CD4-positive, alpha-beta T cell (primary cell): ENCODE data around the gene SAA4. TPM values are rescaled to one million over a fixed set of nuclear protein-coding genes. Genes with fewer than 3 reads are reported as not detected.
"Not testable (repeated sequence)": the region's sequence is repeated elsewhere in the genome, so short reads cannot be mapped to it uniquely, and the experiment has no call there.

ENCODE experiments used
- ATAC-seq: fragments of 200-7000 bp; cut with Tn5 transposase; one replicate; pipeline ENCODE4 v1.10.0; 2022; ENCODE audit warnings: mild to moderate bottlenecking; ENCODE audit not compliant: poor library complexity
- CTCF ChIA-PET: fragments of 350-600 bp; sonication (Branson Sonifier 250); formaldehyde crosslinking; loops from one replicate; lab custom pipeline; 2021; ENCODE audit warnings: antibody characterized with exemption, inconsistent platforms; lab: Charles Lee
- POLR2A ChIA-PET: fragments of 350-600 bp; sonication (Branson Sonifier 250); formaldehyde crosslinking; loops from one replicate; lab custom pipeline; 2021; ENCODE audit warnings: antibody characterized with exemption, inconsistent platforms; lab: Charles Lee
- DNase-seq, 14 experiments: peaks; one replicate each; pipeline ENCODE4 v3.0.0-alpha.2; 2013 to 2020; ENCODE audit warnings: mixed read lengths in 2 of 14
- H3K27ac ChIP-seq, 2 donors: one replicate each; pipeline versions ENCODE4 v1.5.1 to v1.7.0; 2013; ENCODE audit warnings: low read length in 2 of 2, low read depth in 1 of 2, mild to moderate bottlenecking in 1 of 2
- H3K27me3 ChIP-seq, 2 experiments: 1 replicate in 1 of 2; 2 replicates in 1 of 2; pipeline versions ENCODE4 v1.6.1 to v1.7.0; 2013; ENCODE audit warnings: low read length in 2 of 2, control low read depth in 1 of 2, mild to moderate bottlenecking in 1 of 2, moderate library complexity in 1 of 2; ENCODE audit not compliant: insufficient read depth in 2 of 2, control insufficient read depth in 1 of 2
- H3K36me3 ChIP-seq: one replicate; pipeline ENCODE4 v1.6.1; 2013; ENCODE audit warnings: low read length, control low read depth; ENCODE audit not compliant: insufficient read depth
- H3K4me1 ChIP-seq: one replicate; pipeline ENCODE4 v1.6.1; 2013; ENCODE audit warnings: low read length, control low read depth; ENCODE audit not compliant: insufficient read depth
- H3K4me3 ChIP-seq: one replicate; pipeline ENCODE4 v1.5.1; 2013; ENCODE audit warnings: mild to moderate bottlenecking, low read length, moderate library complexity
- H3K9me3 ChIP-seq, 2 experiments: 1 replicate in 1 of 2; 2 replicates in 1 of 2; pipeline versions ENCODE4 v1.6.1 to v1.7.0; 2013; ENCODE audit warnings: low read length in 2 of 2, mild to moderate bottlenecking in 2 of 2, control low read depth in 1 of 2, moderate library complexity in 1 of 2; ENCODE audit not compliant: control insufficient read depth in 1 of 2, insufficient read depth in 1 of 2
- H3K27ac Mint-ChIP-seq: one replicate; pipeline ENCODE4 v1.8.0; 2020; ENCODE audit warnings: mixed read lengths
- H3K27me3 Mint-ChIP-seq: one replicate; pipeline ENCODE4 v1.8.0; 2021; ENCODE audit warnings: mixed read lengths
- H3K36me3 Mint-ChIP-seq: one replicate; pipeline ENCODE4 v1.8.0; 2021; ENCODE audit warnings: low read depth, mixed read lengths
- H3K4me1 Mint-ChIP-seq: one replicate; pipeline ENCODE4 v1.8.0; 2021; ENCODE audit warnings: low read depth, mixed read lengths
- H3K4me3 Mint-ChIP-seq: one replicate; pipeline ENCODE4 v1.8.0; 2020; ENCODE audit warnings: mild to moderate bottlenecking, mixed read lengths
- H3K9me3 Mint-ChIP-seq: one replicate; pipeline ENCODE4 v1.8.0; 2020; ENCODE audit warnings: mixed read lengths
- intact Hi-C, 2 experiments: fragments of 100-400 bp; cut with DNase I in 1 of 2; cut with micrococcal nuclease in 1 of 2; formaldehyde crosslinking; loops; one replicate each; pipeline versions ENCODE4 v1.15.1 to v1.9.0; 2023 to 2025; cut with DNase I, micrococcal nuclease
- total RNA-seq, 174 experiments: library from RNA in 2 of 174; stranded (reverse) in 2 of 174; gene quantifications; one replicate each; pipeline ENCODE4 v1.2.3 and lab custom pipeline; 2021 to 2026
- TF ChIP-seq, protein P1 (sequence below): fragments of 200-600 bp; IDR thresholded peaks from one replicate; pipeline ENCODE4 v1.8.0; 2022; ENCODE audit warnings: antibody characterized with exemption, mild to moderate bottlenecking

Gene SAA4
- total RNA-seq, 2 experiments from 2014 or later, result not detected

DNA sequence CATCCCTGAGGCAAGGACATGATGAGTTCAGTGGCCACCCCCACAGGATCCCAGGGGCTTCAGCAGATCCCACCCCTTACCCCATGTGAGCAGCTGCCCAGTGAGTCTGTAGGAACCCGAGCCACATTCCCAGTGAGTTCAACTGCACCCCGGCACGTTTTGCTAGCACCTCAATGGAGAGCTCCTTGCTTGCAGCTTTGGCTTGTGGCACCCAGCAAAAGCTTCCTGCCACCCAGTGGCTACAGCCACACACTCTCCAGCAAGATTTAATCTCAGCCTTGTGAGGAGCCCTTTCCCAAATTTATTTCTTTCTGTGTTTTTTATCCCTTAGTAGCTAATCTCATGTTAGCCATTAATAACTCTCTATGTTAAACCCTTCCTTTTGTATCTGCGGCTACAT lies 33.5 kb upstream of the SAA4 start:
- intact Hi-C loops, result loop anchor here in 1 of 2 experiments (10.0 kb wide), 1 partner anchor 55 kb away; no protein-coding TSS in a partner anchor
- ATAC-seq (no peak), DNase-seq (no peak)
- Histone ChIP-seq H3K27ac (no peak overlapping the region), H3K4me3 (no peak overlapping the region), H3K4me1 (peaks cover 2% of the 10 kb centered on the region), H3K9me3 (no peaks in the 10 kb centered on the region), H3K27me3 (no peaks in the 10 kb centered on the region), H3K36me3 (no peaks in the 10 kb centered on the region)
- ChIA-PET CTCF (no interaction called here), POLR2A (no interaction called here)
- TF ChIP-seq, protein P1, sequence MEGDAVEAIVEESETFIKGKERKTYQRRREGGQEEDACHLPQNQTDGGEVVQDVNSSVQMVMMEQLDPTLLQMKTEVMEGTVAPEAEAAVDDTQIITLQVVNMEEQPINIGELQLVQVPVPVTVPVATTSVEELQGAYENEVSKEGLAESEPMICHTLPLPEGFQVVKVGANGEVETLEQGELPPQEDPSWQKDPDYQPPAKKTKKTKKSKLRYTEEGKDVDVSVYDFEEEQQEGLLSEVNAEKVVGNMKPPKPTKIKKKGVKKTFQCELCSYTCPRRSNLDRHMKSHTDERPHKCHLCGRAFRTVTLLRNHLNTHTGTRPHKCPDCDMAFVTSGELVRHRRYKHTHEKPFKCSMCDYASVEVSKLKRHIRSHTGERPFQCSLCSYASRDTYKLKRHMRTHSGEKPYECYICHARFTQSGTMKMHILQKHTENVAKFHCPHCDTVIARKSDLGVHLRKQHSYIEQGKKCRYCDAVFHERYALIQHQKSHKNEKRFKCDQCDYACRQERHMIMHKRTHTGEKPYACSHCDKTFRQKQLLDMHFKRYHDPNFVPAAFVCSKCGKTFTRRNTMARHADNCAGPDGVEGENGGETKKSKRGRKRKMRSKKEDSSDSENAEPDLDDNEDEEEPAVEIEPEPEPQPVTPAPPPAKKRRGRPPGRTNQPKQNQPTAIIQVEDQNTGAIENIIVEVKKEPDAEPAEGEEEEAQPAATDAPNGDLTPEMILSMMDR, result no peak
- H3K36me3 Mint-ChIP-seq, result no peaks in the 10 kb centered on the region
- no peak overlapping the region for H3K27ac Mint-ChIP-seq
- H3K4me1 Mint-ChIP-seq, result no peaks in the 10 kb centered on the region
- no peak overlapping the region for H3K4me3 Mint-ChIP-seq
- no peaks in the 10 kb centered on the region for H3K9me3 Mint-ChIP-seq
- H3K27me3 Mint-ChIP-seq, result no peaks in the 10 kb centered on the region

DNA sequence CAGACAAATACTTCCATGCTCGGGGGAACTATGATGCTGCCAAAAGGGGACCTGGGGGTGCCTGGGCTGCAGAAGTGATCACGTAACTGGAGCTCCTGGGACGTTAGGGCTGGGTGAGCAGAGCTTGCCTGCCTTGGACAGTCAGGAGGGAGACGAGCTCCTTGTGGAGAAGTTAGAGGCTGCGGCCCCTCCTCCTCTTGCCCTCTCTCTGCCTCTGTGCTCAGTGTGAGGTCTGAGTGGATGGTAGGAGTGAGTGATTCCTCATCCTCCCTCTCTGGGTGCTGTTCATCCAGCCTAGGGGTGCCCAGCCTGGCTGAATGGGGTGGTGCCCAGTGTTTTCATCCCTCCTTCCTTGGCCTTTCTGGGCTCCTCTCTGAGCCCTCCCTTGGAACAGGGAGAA lies 32.6 kb upstream of the SAA4 start:
- H3K4me1 Mint-ChIP-seq, H3K27me3 ChIP-seq, H3K9me3 Mint-ChIP-seq, H3K27ac Mint-ChIP-seq, H3K9me3 ChIP-seq, H3K4me3 ChIP-seq, H3K27ac ChIP-seq, POLR2A ChIA-PET, H3K27me3 Mint-ChIP-seq, H3K4me1 ChIP-seq, H3K4me3 Mint-ChIP-seq, H3K36me3 Mint-ChIP-seq, DNase-seq, ATAC-seq, CTCF ChIA-PET, H3K36me3 ChIP-seq: not testable (repeated sequence)
- intact Hi-C loops, result loop anchor here in 1 of 2 experiments (2.0 kb wide), 1 partner anchor 22 kb away; no protein-coding TSS in a partner anchor

DNA sequence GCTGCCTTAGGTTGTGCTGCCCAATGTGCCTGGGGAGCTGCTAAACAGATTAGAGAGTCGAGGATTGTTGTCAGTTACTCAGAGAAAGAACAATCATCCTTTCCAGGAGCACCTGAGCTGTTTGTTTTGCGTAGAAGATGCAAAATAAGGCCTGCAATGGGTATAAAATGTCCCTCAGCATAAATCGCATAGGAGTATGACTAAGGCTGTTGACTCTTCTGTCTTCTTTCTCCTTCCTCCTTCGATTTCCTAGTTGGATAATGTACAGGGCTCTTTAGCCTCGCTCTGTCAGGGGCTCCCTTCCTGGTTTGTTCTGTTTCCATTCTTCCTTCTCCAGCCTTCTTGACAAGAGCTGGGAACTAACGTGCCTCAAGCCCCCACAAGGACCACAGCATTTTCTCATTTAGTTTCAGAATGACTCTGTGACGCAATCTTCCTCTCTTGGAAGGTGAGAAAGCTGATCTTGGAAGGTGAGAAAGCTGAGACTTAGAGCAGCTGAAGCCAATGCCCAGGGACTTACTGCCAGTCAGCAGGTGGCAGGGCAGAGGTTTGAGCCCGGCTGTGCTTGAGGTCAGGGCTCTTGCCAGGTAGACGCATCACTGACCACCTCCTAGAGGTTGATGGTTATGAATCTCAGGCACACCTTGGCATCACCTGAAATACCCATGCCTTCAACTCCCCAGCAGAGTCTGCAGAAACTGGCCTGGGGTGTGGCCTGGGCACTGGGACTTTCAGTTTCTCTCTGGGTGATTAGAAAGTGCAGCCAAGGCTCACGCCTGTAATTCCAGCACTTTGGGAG lies 30.9 kb upstream of the SAA4 start:
- H3K4me3 ChIP-seq, H3K9me3 Mint-ChIP-seq, H3K27me3 ChIP-seq, H3K4me1 ChIP-seq, H3K4me1 Mint-ChIP-seq, CTCF ChIA-PET, POLR2A ChIA-PET, H3K36me3 ChIP-seq, H3K36me3 Mint-ChIP-seq, H3K27me3 Mint-ChIP-seq, H3K9me3 ChIP-seq, H3K27ac ChIP-seq, H3K27ac Mint-ChIP-seq: not testable (repeated sequence)
- ATAC-seq (peak; percentile 55), DNase-seq (peak in 1 of 14 experiments; percentile 38)
- H3K4me3 Mint-ChIP-seq, result peak overlapping the region; percentile 7
- intact Hi-C loops, result loop anchor here in 1 of 2 experiments (2.0 kb wide), 1 partner anchor 21 kb away; no protein-coding TSS in a partner anchor

DNA sequence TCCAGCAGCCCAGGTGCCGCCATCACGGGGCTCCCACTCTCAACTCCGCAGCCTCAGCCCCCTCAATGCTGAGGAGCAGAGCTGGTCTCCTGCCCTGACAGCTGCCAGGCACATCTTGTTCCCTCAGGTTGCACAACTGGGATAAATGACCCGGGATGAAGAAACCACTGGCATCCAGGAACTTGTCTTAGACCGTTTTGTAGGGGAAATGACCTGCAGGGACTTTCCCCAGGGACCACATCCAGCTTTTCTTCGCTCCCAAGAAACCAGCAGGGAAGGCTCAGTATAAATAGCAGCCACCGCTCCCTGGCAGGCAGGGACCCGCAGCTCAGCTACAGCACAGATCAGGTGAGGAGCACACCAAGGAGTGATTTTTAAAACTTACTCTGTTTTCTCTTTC lies 29.3 kb upstream of the SAA4 start, which contains the start of gene SAA1:
Gene SAA1, plus strand, starts transcription at position 316 of the 400 bp plus-strand sequence. CDS start 624 bp downstream, outside the sequence.
- CTCF ChIA-PET, result no interaction called here

More for the DNA sequence above, 29.3 kb upstream of the SAA4 start, which contains the start of gene SAA1:
- H3K27ac ChIP-seq, result no peak within 1 kb of the TSS
- Mint-ChIP-seq H3K36me3 (no peaks in the 10 kb centered on the region), H3K9me3 (no peaks in the 10 kb centered on the region), H3K27ac (no peak within 1 kb of the TSS), H3K4me3 (no peak within 1 kb of the TSS), H3K27me3 (no peaks in the 10 kb centered on the region), H3K4me1 (no peaks in the 10 kb centered on the region)
- no peaks in the 10 kb centered on the region for H3K9me3 ChIP-seq
- intact Hi-C loops, result loop anchor here in 1 of 2 experiments (1.0 kb wide), 1 partner anchor 19 kb away; no protein-coding TSS in a partner anchor
- no peaks in the 10 kb centered on the region for H3K36me3 ChIP-seq
- H3K4me3 ChIP-seq, result no peak within 1 kb of the TSS
- no peaks in the 10 kb centered on the region for H3K27me3 ChIP-seq
- TF ChIP-seq, protein P1, result no peak
- ATAC-seq, result no peak
- peaks cover 2% of the 10 kb centered on the region for H3K4me1 ChIP-seq
- POLR2A ChIA-PET, result no interaction called here
- DNase-seq, result no peak
